ENCODE measurements around the gene ALDH8A1.

ALDH8A1 gene

DNA sequence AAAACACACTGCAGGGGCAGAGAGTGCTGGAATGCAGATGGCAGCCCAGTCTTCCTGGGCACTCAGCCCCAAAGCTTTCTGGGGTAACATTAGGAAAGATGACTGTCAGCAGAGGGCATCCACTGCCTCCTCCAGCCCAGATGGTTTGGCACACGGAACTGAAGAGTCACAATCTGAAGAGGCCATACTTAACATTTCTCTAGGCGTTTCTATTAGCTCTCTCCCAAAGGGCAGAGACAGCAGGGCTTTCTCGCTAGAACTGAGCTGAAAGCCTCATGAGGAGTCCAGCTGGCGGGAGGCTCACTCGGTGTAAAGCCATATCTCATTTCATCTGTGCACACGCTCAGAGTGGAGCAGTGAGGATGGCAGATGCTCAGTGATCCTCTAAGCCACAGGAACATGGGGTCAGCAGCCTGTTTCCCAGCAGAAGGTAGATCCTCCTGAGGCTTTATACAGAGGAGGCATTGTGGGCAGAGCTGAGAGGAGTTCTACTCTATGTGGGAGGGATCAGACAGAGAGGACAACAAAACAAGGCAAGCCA, 28.1 kb downstream of the ALDH8A1 start:
- POLR2A ChIA-PET, result no interaction called here
- CTCF ChIA-PET, result interaction anchor here (5.8 kb wide), 1 partner anchor 19 kb away, joined by 32 read pairs; no protein-coding TSS in a partner anchor
- DNase-seq (ENCODE audit: extremely low spot score), result no peak
- TF ChIP-seq, protein P1, sequence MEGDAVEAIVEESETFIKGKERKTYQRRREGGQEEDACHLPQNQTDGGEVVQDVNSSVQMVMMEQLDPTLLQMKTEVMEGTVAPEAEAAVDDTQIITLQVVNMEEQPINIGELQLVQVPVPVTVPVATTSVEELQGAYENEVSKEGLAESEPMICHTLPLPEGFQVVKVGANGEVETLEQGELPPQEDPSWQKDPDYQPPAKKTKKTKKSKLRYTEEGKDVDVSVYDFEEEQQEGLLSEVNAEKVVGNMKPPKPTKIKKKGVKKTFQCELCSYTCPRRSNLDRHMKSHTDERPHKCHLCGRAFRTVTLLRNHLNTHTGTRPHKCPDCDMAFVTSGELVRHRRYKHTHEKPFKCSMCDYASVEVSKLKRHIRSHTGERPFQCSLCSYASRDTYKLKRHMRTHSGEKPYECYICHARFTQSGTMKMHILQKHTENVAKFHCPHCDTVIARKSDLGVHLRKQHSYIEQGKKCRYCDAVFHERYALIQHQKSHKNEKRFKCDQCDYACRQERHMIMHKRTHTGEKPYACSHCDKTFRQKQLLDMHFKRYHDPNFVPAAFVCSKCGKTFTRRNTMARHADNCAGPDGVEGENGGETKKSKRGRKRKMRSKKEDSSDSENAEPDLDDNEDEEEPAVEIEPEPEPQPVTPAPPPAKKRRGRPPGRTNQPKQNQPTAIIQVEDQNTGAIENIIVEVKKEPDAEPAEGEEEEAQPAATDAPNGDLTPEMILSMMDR (IDR thresholded peaks at IDR 0.05; ENCODE audit: control extremely low read depth, extremely low read depth, low read depth, missing control alignments), result no peak

DNA sequence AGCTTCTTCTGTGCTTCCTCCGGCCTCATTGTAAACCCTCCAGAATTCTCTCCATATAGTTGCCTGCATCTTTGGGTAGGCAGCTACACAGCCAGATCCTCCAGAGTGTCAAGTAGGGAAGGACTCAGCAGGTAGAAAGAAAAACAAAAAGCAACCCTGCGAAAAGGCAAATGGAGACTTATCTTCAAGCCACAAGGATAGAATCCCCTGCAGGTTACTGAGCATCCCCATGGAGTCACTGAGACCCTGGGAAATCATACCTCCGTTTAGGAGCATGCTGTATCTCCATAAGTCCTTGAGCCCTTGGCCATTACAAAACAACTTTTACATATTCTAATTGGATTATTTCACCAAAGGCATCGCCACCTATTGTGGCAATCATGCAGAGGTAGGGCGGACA, 28.6 kb downstream of the ALDH8A1 start:
- POLR2A ChIA-PET, result no interaction called here
- CTCF ChIA-PET, result interaction anchor here (1.5 to 5.8 kb wide), 2 partner anchors 12 to 19 kb away, joined by 5 to 32 read pairs; no protein-coding TSS in a partner anchor
- no peak for DNase-seq (ENCODE audit: extremely low spot score)
- TF ChIP-seq, protein P1 (IDR thresholded peaks at IDR 0.05; ENCODE audit: control extremely low read depth, extremely low read depth, low read depth, missing control alignments), result no peak

- TF ChIP-seq, protein P1 (IDR thresholded peaks at IDR 0.05; ENCODE audit: control extremely low read depth, extremely low read depth, low read depth, missing control alignments), result no peak
- ChIA-PET CTCF (interaction anchor here (1.5 to 5.8 kb wide), 3 partner anchors 11 to 279 kb away, joined by 5 to 32 read pairs (median 9); no protein-coding TSS in a partner anchor), POLR2A (no interaction called here)
- no peak for DNase-seq (ENCODE audit: extremely low spot score)
Observed at GRCh38 chr6:134920422-134920821, 29.5 kb downstream of the ALDH8A1 start.

- ChIA-PET POLR2A (no interaction called here), CTCF (interaction anchor here (1.3 to 5.8 kb wide), 7 partner anchors 8 to 794 kb away, joined by 3 to 32 read pairs (median 4); no protein-coding TSS in a partner anchor)
- TF ChIP-seq, protein P1 (IDR thresholded peaks at IDR 0.05; ENCODE audit: control extremely low read depth, extremely low read depth, low read depth, missing control alignments), result no peak
- DNase-seq (ENCODE audit: extremely low spot score), result no peak
Observed at GRCh38 chr6:134918418-134918961, 31.4 kb downstream of the ALDH8A1 start.

GRCh38 chr6:134911547-134911946, 38.4 kb downstream of the ALDH8A1 start:
- ChIA-PET POLR2A (no interaction called here), CTCF (no interaction called here)
- TF ChIP-seq, protein P1 (IDR thresholded peaks at IDR 0.05; ENCODE audit: control extremely low read depth, extremely low read depth, low read depth, missing control alignments), result no peak
- DNase-seq (ENCODE audit: extremely low spot score), result no peak

DNA sequence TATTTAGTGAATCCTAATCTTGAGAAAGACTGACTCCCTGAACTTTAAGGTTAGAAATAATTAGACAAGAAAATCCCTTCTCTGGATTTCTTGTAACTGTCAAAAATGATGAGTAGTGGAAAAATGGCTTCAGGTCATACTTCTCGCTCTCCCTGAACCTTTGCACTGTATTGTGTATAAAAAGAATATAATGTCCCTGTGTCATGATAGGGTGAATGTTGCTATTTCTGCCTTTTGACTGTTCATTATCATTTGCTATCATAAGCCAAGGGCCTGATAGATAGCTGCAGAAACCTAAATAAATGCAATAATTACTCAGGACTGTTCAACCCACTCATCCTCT, 39.3 kb downstream of the ALDH8A1 start:
- POLR2A ChIA-PET, result no interaction called here
- CTCF ChIA-PET, result interaction anchor here (2.1 kb wide), 1 partner anchor 8 kb away, joined by 9 read pairs; no protein-coding TSS in a partner anchor
- no peak for DNase-seq (ENCODE audit: extremely low spot score)
- TF ChIP-seq, protein P1 (IDR thresholded peaks at IDR 0.05; ENCODE audit: control extremely low read depth, extremely low read depth, low read depth, missing control alignments), result no peak
